ENCODE results near the gene C17orf75. TPM values are rescaled to one million over a fixed set of nuclear protein-coding genes. Genes with fewer than 3 reads are reported as not detected.

The C17orf75 gene
- total RNA-seq, 2 experiments from 2014 or later, result 66.1 to 70.9 TPM

DNA sequence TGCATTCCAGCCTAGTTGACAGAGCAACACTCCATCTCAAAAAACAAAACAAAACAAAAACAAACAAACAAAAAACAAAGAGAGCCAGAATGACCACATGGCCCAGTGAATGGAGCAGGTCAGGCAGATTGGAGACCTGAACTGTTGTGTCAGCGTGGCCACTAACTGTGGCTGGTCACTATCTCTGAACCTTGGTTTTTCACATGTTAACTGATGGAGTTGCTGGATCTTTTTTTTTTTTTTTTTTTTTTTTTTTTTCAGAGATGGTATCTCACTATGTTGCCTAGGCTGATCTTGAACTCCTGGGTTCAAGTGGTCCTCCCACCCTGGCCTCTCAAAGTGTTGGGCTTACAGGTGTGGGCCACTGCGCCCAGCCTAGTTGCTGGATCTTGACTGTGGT lies 44.5 kb downstream of the C17orf75 start:
- no peak overlapping the region for H2AFZ ChIP-seq (ENCODE audit: low read length)
- peaks cover 29% of the 10 kb centered on the region for H3K4me1 ChIP-seq (ENCODE audit: insufficient read depth, low read length, poor library complexity, severe bottlenecking)
- no peaks in the 10 kb centered on the region for H4K20me1 ChIP-seq (ENCODE audit: insufficient read depth, low read length)
- ChIA-PET CTCF (ENCODE audit: unreplicated experiment) (interaction anchor here (1.9 kb wide), 1 partner anchor 10 kb away, joined by 4 read pairs; no protein-coding TSS in a partner anchor), POLR2A (interaction anchor here (0.6 kb wide), 1 partner anchor 105 kb away, joined by 4 read pairs; no protein-coding TSS in a partner anchor)
- no peak overlapping the region for H3K4me2 ChIP-seq (ENCODE audit: low read length)
- H3K9me2 ChIP-seq (ENCODE audit: insufficient read depth, low read length), result no peaks in the 10 kb centered on the region
- no peaks in the 10 kb centered on the region for H3K79me2 ChIP-seq (ENCODE audit: insufficient read depth, low read depth, low read length)
- TF ChIP-seq EZH2phosphoT487 (IDR thresholded peaks at IDR 0.05; ENCODE audit: borderline replicate concordance, low read depth, low read length), result no peak
- TF ChIP-seq, protein P1, sequence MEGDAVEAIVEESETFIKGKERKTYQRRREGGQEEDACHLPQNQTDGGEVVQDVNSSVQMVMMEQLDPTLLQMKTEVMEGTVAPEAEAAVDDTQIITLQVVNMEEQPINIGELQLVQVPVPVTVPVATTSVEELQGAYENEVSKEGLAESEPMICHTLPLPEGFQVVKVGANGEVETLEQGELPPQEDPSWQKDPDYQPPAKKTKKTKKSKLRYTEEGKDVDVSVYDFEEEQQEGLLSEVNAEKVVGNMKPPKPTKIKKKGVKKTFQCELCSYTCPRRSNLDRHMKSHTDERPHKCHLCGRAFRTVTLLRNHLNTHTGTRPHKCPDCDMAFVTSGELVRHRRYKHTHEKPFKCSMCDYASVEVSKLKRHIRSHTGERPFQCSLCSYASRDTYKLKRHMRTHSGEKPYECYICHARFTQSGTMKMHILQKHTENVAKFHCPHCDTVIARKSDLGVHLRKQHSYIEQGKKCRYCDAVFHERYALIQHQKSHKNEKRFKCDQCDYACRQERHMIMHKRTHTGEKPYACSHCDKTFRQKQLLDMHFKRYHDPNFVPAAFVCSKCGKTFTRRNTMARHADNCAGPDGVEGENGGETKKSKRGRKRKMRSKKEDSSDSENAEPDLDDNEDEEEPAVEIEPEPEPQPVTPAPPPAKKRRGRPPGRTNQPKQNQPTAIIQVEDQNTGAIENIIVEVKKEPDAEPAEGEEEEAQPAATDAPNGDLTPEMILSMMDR (conservative IDR thresholded peaks at IDR 0.05; ENCODE audit: low read length), result no peak
- H3K27ac ChIP-seq (ENCODE audit: low read depth, low read length, poor library complexity, severe bottlenecking), result no peak overlapping the region
- intact Hi-C loops (cut with micrococcal nuclease; ENCODE audit: unreplicated experiment), result no loop called here
- no TSS peak for BruUV-seq (replicated peaks)
- DNase-seq (ENCODE audit: low spot score), result no peak
- H3K4me3 ChIP-seq (ENCODE audit: low read depth, low read length, poor library complexity, severe bottlenecking), result no peak overlapping the region
- no peaks in the 10 kb centered on the region for H3K36me3 ChIP-seq (ENCODE audit: insufficient read depth, low read length)
- H3K9me3 ChIP-seq (ENCODE audit: low read length), result no peaks in the 10 kb centered on the region

DNA sequence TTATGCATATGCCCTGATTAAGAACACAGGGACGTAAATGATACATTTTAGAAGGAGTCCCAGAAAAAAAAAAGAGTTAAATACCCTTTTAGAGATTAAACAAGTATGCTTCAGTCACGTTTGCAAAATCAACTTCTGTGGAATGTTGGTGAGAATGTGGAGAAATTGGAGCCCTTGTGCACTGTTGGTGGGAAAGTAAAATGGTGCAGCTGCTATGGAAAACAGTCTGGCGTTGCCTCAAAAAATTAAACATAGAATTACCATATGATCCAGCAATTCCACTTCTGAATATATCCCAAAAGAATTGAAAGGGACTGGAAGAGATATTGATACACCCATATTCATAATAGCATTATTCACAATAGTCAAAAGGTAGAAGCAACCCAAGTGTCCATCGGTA lies 49.9 kb downstream of the C17orf75 start:
- Histone ChIP-seq H2AFZ (ENCODE audit: low read length) (no peak overlapping the region), H3K9me2 (ENCODE audit: insufficient read depth, low read length) (no peaks in the 10 kb centered on the region), H3K4me3 (ENCODE audit: low read depth, low read length, poor library complexity, severe bottlenecking) (no peak overlapping the region), H3K36me3 (ENCODE audit: insufficient read depth, low read length) (no peaks in the 10 kb centered on the region), H3K4me1 (ENCODE audit: insufficient read depth, low read length, poor library complexity, severe bottlenecking) (peaks cover 35% of the 10 kb centered on the region), H4K20me1 (ENCODE audit: insufficient read depth, low read length) (no peaks in the 10 kb centered on the region), H3K4me2 (ENCODE audit: low read length) (no peak overlapping the region), H3K27ac (ENCODE audit: low read depth, low read length, poor library complexity, severe bottlenecking) (no peak overlapping the region), H3K79me2 (ENCODE audit: insufficient read depth, low read depth, low read length) (no peaks in the 10 kb centered on the region), H3K9me3 (ENCODE audit: low read length) (no peaks in the 10 kb centered on the region)
- DNase-seq (ENCODE audit: low spot score), result no peak
- intact Hi-C loops (cut with micrococcal nuclease; ENCODE audit: unreplicated experiment), result no loop called here
- TF ChIP-seq, protein P1 (conservative IDR thresholded peaks at IDR 0.05; ENCODE audit: low read length), result no peak
- no peak for TF ChIP-seq EZH2phosphoT487 (IDR thresholded peaks at IDR 0.05; ENCODE audit: borderline replicate concordance, low read depth, low read length)
- ChIA-PET POLR2A (interaction anchor here (0.7 kb wide), 1 partner anchor 703 kb away, joined by 3 read pairs; no protein-coding TSS in a partner anchor), CTCF (ENCODE audit: unreplicated experiment) (no interaction called here)
- no TSS peak for BruUV-seq (replicated peaks)

DNA sequence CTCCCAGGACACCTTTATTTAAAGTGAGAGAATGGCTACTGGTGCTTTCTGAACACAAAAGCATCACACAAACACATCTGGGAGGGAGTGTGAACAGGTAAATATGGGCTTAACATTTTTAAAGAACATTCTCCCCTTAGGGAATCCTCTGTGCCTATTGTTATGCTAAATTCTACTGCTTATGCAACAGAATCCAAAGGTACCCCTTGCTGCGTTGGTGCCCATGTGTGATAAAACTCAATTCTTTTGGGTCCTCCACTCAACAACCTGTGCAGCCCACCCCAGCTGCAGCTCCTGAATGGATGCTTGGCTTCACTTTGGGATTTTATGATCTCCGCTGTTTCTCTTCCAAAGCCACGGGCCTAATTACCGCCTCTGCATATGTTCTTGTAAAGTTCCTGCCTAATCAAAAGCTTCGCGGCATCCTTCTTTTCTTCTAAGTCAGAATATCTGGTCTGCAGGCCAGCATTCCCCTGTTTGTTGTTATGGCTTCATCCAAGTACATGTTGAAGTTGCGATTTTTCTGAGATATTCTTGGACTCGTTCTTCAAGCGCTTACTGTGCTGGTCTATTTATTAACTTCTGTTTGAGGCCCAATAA lies 52.4 kb downstream of the C17orf75 start:
- no peak overlapping the region for H3K4me2 ChIP-seq (ENCODE audit: low read length)
- H3K36me3 ChIP-seq (ENCODE audit: insufficient read depth, low read length), result no peaks in the 10 kb centered on the region
- ChIA-PET CTCF (ENCODE audit: unreplicated experiment) (no interaction called here), POLR2A (no interaction called here)
- TF ChIP-seq, protein P1 (conservative IDR thresholded peaks at IDR 0.05; ENCODE audit: low read length), result no peak
- TF ChIP-seq EZH2phosphoT487 (IDR thresholded peaks at IDR 0.05; ENCODE audit: borderline replicate concordance, low read depth, low read length), result no peak
- intact Hi-C loops (cut with micrococcal nuclease; ENCODE audit: unreplicated experiment), result no loop called here
- no peak overlapping the region for H3K27ac ChIP-seq (ENCODE audit: low read depth, low read length, poor library complexity, severe bottlenecking)
- no peaks in the 10 kb centered on the region for H4K20me1 ChIP-seq (ENCODE audit: insufficient read depth, low read length)
- BruUV-seq (replicated peaks), result no TSS peak
- no peak for DNase-seq (ENCODE audit: low spot score)
- H3K9me2 ChIP-seq (ENCODE audit: insufficient read depth, low read length), result no peaks in the 10 kb centered on the region
- no peaks in the 10 kb centered on the region for H3K79me2 ChIP-seq (ENCODE audit: insufficient read depth, low read depth, low read length)
- H3K4me3 ChIP-seq (ENCODE audit: low read depth, low read length, poor library complexity, severe bottlenecking), result no peak overlapping the region
- H2AFZ ChIP-seq (ENCODE audit: low read length), result no peak overlapping the region
- peaks cover 27% of the 10 kb centered on the region for H3K4me1 ChIP-seq (ENCODE audit: insufficient read depth, low read length, poor library complexity, severe bottlenecking)
- no peaks in the 10 kb centered on the region for H3K9me3 ChIP-seq (ENCODE audit: low read length)
